Occipital lobe (tissue), 2 donors: Measurements from ENCODE around the gene WDCP. TPM values are rescaled to one million over a fixed set of nuclear protein-coding genes. Genes with fewer than 3 reads are reported as not detected.
"Not testable (repeated sequence)": the region's sequence is repeated elsewhere in the genome, so short reads cannot be mapped to it uniquely, and the experiment has no call there.

Experiments
- DNase-seq: peaks from one replicate; lab custom pipeline; 2025; lab: John Stamatoyannopoulos, UW
- total RNA-seq: library from RNA; depleted of rRNA; stranded (reverse); fragments of >200 nt; gene quantifications from one replicate; pipeline ENCODE4 v1.2.3, GENCODE V29; 2014

WDCP gene
- total RNA-seq, 1 donor from 2014 or later = 23.7 TPM

- no peak for DNase-seq
These were observed 24.1 kb downstream of the WDCP start for GRCh38 chr2:24022975-24023575.

DNA sequence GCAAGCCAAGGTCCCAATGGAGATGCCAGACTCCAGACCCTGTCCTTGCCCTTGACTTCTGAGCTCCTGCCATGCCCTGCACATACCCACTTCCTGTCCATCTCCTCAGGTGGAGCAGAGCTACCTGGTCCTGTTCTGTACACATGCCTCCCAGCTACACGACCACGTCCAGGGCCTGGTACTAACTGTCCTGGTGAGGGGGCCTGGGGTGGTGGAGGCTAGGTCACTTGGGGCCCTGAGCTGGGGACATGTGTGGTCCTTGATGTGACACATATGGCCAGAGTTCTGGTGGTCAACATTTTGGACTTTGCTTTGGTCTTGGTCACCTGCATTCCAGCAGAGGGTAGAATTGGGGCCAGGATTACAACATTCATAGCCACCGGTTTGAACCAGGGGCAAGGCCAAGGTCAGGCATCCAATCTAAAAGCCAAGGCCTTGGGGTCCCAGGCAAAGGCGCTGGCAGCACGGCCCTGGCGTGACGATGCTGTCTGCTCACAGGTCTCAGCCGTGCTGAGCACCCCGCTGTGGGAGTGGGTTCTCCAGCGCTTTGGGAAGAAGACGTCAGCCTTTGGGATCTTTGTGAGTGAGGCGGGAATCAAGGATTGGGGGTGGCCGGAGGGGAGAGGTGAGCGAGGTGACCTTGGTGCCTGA is 24.7 kb downstream of the WDCP start:
- no peak for DNase-seq

GRCh38 chr2:24021122-24021998 is 25.8 kb downstream of the WDCP start:
- no peak for DNase-seq

GRCh38 chr2:24020244-24020643 is 26.9 kb downstream of the WDCP start:
- DNase-seq = no peak

- no peak for DNase-seq
These were observed 27.5 kb downstream of the WDCP start for GRCh38 chr2:24019729-24020128.

DNA sequence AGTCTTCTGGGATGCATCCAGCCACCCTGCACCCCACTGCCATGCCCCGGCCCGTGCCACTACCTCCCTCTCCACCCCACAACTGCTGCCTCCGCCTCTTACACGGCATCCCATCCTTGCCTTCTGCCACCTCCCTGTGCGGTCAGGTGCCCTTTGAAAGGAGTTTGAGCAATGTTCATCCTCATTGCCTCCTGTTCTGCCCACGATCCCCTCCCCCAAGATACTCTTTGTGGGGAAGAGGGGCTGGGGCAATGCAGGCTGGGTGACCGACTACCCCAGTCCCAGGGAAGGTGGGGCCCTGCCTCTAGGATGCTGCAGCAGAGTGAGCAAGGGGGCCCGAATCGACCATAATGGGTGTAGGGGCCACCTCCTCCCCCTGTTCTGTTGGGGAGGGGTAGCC is 28.9 kb downstream of the WDCP start:
- no peak for DNase-seq

- DNase-seq = no peak
These were observed 29.5 kb downstream of the WDCP start for GRCh38 chr2:24017711-24018110.

DNA sequence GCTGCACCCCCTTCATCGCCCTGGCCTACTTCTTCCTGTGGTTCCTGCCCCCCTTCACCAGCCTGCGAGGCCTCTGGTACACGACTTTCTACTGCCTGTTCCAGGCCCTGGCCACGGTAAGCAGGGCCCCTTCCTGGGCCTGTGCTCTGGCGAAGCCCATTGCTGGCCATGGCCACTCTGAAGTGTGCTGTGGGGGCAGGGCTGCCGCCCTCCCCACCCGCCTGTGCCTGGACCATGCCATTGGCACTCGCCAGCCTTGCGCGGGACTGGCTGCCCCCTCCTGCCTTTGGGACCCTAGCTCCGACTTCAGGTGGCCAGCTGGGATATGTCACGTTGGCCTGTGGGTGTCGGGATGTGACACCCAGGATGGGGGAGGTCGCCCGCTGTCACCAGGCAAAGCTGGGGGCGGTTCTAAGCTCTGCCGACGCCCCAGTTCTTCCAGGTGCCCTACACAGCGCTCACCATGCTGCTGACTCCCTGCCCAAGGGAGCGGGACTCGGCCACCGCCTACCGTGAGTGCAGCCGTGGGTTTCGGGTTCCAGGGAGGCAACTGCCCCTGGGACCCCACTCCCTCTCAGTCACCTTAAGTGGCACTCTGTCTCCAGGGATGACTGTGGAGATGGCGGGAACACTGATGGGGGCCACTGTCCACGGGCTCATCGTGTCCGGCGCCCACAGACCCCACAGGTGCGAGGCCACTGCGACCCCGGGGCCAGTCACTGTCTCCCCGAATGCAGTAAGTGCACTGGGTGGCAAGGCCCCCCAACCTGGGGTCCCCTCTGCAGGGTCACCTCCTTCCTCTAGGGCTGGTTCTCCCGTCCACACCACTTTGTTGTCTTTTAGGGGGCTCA is 30.1 kb downstream of the WDCP start:
- DNase-seq = no peak

DNA sequence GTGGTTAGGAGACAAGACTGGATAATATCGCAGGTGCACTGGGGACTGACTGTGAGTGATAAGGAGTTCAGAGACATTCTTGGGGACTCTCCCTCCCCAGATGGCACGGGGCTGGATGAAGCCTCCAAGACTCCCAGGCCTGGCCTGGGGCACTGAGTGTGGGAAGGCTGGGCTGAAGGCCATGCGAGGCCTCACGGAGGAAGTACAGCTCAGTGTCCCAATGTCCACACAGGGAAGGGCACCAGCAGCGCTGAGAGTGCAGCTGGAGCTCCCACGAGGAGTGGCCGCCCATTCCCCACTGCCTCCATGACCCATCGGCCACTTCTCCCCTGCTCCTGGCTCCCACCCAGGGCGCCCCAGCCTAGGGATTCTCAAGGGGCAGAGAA is 30.8 kb downstream of the WDCP start:
- no peak for DNase-seq

GRCh38 chr2:24015562-24016375 is 31.4 kb downstream of the WDCP start:
- no peak for DNase-seq

DNA sequence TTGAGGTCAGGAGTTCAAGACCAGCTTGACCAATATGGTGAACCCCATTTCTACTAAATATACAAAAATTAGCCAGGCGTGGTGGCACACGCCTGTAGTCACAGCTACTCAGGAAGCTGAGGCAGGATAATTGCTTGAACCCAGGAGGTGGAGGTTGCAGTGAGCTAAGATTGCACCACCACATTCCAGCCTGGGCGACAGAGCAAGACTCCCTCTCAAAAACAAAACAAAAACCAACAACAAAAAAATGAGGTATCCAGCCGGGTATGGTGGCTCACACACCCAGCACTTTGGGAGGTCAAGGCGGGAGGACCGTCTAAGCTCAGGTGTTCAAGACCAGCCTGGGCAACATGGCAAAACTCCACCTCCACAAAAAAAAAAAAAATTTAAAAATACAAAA is 32.3 kb downstream of the WDCP start:
- not testable (repeated sequence) for DNase-seq

GRCh38 chr2:24012521-24013188 is 34.5 kb downstream of the WDCP start:
- DNase-seq = no peak

DNA sequence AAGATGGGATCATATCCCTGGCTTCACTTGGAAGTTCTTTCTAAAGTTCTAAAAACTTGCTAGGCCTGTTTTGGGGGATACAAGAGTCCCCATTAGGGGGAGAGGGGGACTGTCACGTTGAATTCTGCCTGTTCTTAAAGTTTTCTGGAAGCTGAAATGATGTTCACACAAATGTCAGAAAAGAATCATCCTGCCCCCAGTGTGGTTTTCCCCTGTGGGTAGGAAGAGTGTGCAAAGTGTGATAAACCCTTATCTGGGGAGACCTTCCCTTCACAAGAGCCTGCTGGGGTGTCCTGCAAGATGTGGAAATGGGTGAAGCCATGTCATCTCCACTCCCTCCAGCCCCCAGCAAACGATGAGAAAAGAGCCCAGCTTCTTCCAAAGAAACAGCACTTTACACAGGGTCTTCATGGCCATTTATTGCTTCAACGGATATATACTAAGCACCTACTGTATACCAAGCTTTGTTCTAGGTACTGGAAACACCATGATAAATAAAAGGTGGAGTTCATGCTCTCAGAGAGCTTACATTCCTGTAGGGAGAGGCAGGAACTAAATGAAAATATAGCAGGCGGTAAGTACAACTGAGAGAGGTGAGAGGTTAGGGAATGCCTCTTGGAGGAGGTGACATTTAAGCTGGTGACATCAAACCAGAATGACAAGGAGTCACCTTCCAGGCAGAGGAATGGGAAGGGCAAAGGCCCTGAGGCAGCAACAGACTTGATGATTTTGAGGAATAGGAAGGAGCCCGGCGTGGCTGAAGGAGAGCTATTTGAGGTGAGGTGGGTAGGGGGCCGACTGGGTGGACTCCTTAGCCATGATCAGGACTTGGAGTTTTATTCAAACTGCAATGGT is 35.7 kb downstream of the WDCP start:
- no peak for DNase-seq

DNA sequence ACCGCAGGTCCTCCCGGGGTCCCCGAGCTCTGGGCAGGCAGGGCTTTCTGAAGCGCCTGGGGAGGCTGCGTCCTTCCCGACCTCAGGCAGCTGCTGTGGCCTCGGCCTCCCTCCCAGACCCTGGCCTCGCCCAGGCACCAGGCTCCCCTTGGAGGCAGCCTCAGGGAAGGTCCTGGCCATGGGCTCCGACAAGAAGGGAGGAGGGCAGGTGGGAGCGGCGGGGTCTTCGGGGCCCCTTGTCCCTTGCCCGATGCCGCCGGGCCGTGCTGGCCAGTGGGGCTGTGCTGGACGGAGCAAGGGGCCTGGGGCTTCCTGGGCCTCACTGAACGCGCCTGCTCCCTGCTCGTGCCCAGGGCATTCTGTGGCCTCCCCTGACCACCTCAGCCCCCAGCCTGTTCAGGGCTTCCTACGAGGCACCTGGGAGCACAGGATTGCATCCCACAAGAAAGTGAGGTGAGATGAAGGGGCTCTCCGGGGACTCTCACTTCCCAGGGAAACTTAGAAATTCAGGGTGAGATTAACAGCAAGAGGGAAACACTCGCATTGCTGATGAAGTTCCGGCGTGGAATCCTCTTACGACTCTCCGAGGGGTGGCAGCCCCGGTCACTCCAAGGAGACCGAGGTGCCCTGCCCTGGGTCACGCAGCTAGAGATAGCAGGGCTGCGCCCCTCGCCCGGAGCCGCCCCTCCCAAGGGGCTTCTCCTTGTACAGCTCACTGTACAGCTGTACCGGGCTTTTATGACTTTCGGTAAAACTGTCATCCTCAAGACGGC is 36.5 kb downstream of the WDCP start:
- DNase-seq = no peak

DNA sequence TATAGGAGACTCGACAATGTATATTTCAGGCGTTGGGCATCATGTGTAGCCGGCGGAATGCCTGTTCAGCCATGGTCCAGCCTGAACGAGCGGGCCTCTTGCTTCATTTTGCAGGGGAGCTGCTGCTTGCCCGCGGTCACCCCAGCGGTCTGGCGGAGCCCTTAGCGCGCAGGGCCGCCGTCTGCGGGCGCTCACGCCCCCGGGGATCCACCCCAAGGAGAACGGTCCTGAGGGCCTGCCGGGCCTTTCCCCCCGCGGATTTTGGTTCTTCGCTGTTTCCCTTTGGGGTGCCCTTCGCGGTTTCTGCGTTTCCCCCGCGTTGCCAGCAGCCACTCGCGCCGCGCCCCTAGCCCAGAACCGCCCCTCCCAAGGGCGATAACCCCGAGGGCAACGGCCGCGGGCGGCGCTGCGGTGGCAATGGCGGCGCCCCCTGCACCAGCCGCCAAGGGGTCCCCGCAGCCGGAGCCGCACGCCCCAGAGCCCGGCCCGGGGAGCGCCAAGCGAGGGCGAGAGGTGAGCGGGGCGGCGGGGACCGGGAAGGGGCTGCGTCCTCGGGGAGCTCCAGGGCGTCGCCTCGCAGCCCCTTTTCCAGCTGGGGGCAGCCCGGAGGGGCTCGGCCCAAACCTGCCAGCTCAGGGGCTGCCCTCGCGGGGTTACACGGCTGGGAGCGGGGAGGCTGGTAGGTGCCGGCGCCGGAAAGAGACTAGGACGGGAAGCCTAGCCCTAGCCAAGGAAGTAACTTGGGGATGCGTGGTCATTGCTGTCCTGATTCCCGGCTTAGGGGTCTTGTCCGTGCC is 37.3 kb downstream of the WDCP start, which contains the start of gene MFSD2B:
Gene MFSD2B (plus strand): TSS at position 406 of the 797 bp plus-strand sequence. CDS start 12 bp downstream, at position 418.
- no peak for DNase-seq

- no peak for DNase-seq
These were observed 37.9 kb downstream of the WDCP start for GRCh38 chr2:24009367-24009679.

GRCh38 chr2:24008672-24009366 is 38.4 kb downstream of the WDCP start:
- no peak for DNase-seq
